Heart left ventricle (tissue), 13 donors: ENCODE results near the gene ANO4.

Source experiments
- POLR2A ChIP-seq, 2 donors: fragments of 450-650 bp; IDR thresholded peaks; one replicate each; pipeline ENCODE4 v1.6.1; 2017; ENCODE audit warnings: antibody characterized with exemption in 2 of 2, mild to moderate bottlenecking in 2 of 2, moderate library complexity in 2 of 2
- TF ChIP-seq, protein P1 (sequence below), 12 donors: fragments of 200-600 bp; sonication (generic) in 4 of 12; IDR thresholded peaks; one replicate each; pipeline versions ENCODE4 v1.5.0 to v1.8.0; 2018 to 2022; ENCODE audit warnings: antibody characterized with exemption in 12 of 12, mild to moderate bottlenecking in 5 of 12
- donor health status: ischemic (EF 13 %, LVEDD 7.1; RV severe dilation, severe dysfunction).
- donor health status: DM: no; HTN: yes; CAD: no.
- donor health status: DM: no; HTN: no; CAD: no.
- donor health status: ischemic (EF 25% LVEDD 6.9; RV normal size, moderate dysfunction).
- donor health status: ischemic (EF 25% LVEDD 5.7; RV mildly dilated, moderate dysfunction).
- donor health status: ischemic (EF 35%, LVEDD 5.7; RV mildly dilated, moderate dysfunction).
- donor health status: nonischemic (EF 11% LVEDD 7.7; RV severe dilation, severe dysfunction).
- donor health status: DM: yes; HTN: yes; CAD: no.
- donor health status: PGD.
- donor health status: ischemic (EF 29% LVEDD 5.4; RV normal size, mild dysfunction).
- donor health status: nonischemic (EF 23%, LVEDD 6.1; RV moderate dilation, normal function).

GRCh38 chr12:100823963-100824362, 29.4 kb downstream of the ANO4 start:
- TF ChIP-seq, protein P1, sequence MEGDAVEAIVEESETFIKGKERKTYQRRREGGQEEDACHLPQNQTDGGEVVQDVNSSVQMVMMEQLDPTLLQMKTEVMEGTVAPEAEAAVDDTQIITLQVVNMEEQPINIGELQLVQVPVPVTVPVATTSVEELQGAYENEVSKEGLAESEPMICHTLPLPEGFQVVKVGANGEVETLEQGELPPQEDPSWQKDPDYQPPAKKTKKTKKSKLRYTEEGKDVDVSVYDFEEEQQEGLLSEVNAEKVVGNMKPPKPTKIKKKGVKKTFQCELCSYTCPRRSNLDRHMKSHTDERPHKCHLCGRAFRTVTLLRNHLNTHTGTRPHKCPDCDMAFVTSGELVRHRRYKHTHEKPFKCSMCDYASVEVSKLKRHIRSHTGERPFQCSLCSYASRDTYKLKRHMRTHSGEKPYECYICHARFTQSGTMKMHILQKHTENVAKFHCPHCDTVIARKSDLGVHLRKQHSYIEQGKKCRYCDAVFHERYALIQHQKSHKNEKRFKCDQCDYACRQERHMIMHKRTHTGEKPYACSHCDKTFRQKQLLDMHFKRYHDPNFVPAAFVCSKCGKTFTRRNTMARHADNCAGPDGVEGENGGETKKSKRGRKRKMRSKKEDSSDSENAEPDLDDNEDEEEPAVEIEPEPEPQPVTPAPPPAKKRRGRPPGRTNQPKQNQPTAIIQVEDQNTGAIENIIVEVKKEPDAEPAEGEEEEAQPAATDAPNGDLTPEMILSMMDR (IDR thresholded peaks at IDR 0.05) = no peak
- TF ChIP-seq POLR2A (IDR thresholded peaks at IDR 0.05) = no peak
